K562 (cell line): Measurements from ENCODE around the gene BBOX1. TPM values are rescaled to one million over a fixed set of nuclear protein-coding genes. Genes with fewer than 3 reads are reported as not detected.

Experiments used
- ATAC-seq: fragments of 200-7000 bp; cut with Tn5 transposase; 3 replicates; pipeline ENCODE4 v1.9.1; 2020; ENCODE audit warnings: moderate library complexity
- BruUV-seq: library from RNA; stranded (reverse); fragments of 400-500 nt; replicated peaks from 2 replicates; lab custom pipeline; 2021; lab: Mats Ljungman, UMichigan
- CTCF ChIA-PET: fragments of 300-600 bp; formaldehyde crosslinking; extraction: SDS; loops from one replicate; lab custom pipeline; 2021; ENCODE audit warnings: low intra/inter-chr PET ratio; lab: Yijun Ruan, JAX
- POLR2A ChIA-PET: fragments of 300-600, 350-650 bp; sonication (Branson Sonifier 250); formaldehyde crosslinking; extraction: SDS; loops from one replicate; lab custom pipeline; 2021; ENCODE audit warnings: antibody characterized with exemption, inconsistent platforms; lab: Yijun Ruan, JAX
- DNase-seq, 4 experiments: peaks; one replicate each; pipeline versions ENCODE4 v3.0.0 to v3.0.0-alpha.2; 2011 to 2018; ENCODE audit warnings: low spot score in 3 of 4, mixed read lengths in 3 of 4; ENCODE audit errors: extremely low read depth in 1 of 4
- FAIRE-seq: peaks from 2 replicates; lab custom pipeline; 2011; peaks lifted over from hg19 to GRCh38; lab: Jason Lieb, UNC
- H2AFZ ChIP-seq: 2 replicates; pipeline ENCODE4 v1.6.0; 2011; ENCODE audit warnings: low read depth, low read length, control low read depth, inconsistent platforms
- H3K27ac ChIP-seq: fragments of 200-600 bp; 3 replicates; pipeline ENCODE4 v1.8.0; 2011; ENCODE audit warnings: low read depth, mild to moderate bottlenecking, control low read depth, inconsistent platforms, low read length, moderate library complexity, mixed read lengths; ENCODE audit errors: extremely low read depth
- H3K27me3 ChIP-seq, 2 experiments: fragments of 300-600 bp in 1 of 2; 2 replicates in 1 of 2; 3 replicates in 1 of 2; pipeline versions ENCODE4 v1.6.0 to v1.8.0; 2011; ENCODE audit warnings: inconsistent platforms in 2 of 2, low read length in 2 of 2, mild to moderate bottlenecking in 1 of 2, mixed read lengths in 1 of 2, moderate library complexity in 1 of 2; ENCODE audit not compliant: control insufficient read depth in 2 of 2, insufficient read depth in 2 of 2
- H3K36me3 ChIP-seq: fragments of 300-600 bp; 3 replicates; pipeline ENCODE4 v1.8.0; 2011; ENCODE audit warnings: mild to moderate bottlenecking, low read length, inconsistent platforms; ENCODE audit not compliant: control insufficient read depth, insufficient read depth
- H3K4me1 ChIP-seq, 2 experiments: fragments of 200-600 bp in 1 of 2; replicated peaks in 1 of 2; 2 replicates in 1 of 2; 3 replicates in 1 of 2; pipeline versions ENCODE4 v1.5.1 to v1.8.0; 2011; ENCODE audit warnings: inconsistent platforms in 2 of 2, low read length in 2 of 2, mild to moderate bottlenecking in 1 of 2, mixed read lengths in 1 of 2, moderate library complexity in 1 of 2; ENCODE audit not compliant: control insufficient read depth in 2 of 2, insufficient read depth in 2 of 2
- H3K4me2 ChIP-seq: 2 replicates; pipeline ENCODE4 v1.6.1; 2011; ENCODE audit warnings: low read length, control low read depth, inconsistent platforms, mixed read lengths; ENCODE audit not compliant: insufficient read depth
- H3K4me3 ChIP-seq: fragments of 200-600 bp; sonication (generic), shearing (Covaris generic); 2 replicates; pipeline ENCODE4 v1.5.1; 2016; ENCODE audit warnings: control low read depth, inconsistent platforms
- H3K79me2 ChIP-seq: fragments of 200-600 bp; 3 replicates; pipeline ENCODE4 v1.8.0; 2011; ENCODE audit warnings: low read length, inconsistent platforms; ENCODE audit not compliant: control insufficient read depth, insufficient read depth
- H3K9ac ChIP-seq, 2 experiments: 2 replicates each; pipeline versions ENCODE4 v1.6.0 to v1.6.1; 2011; ENCODE audit warnings: low read depth in 2 of 2, low read length in 2 of 2, control low read depth in 1 of 2, inconsistent platforms in 1 of 2, mild to moderate bottlenecking in 1 of 2, mixed read lengths in 1 of 2; ENCODE audit not compliant: insufficient read depth in 1 of 2
- H3K9me1 ChIP-seq: one replicate; pipeline ENCODE4 v1.6.0; 2011; ENCODE audit warnings: inconsistent platforms, mild to moderate bottlenecking, low read length, moderate library complexity; ENCODE audit not compliant: control insufficient read depth, insufficient read depth
- H3K9me3 ChIP-seq: replicated peaks from 2 replicates; pipeline ENCODE4 v1.5.1; 2011; ENCODE audit warnings: low read depth, low read length, inconsistent platforms; ENCODE audit not compliant: control insufficient read depth, insufficient read depth
- H4K20me1 ChIP-seq: replicated peaks from 2 replicates; pipeline ENCODE4 v1.6.1; 2011; ENCODE audit warnings: low read length, inconsistent platforms, mixed read lengths; ENCODE audit not compliant: control insufficient read depth, insufficient read depth
- CHD4 ChIP-seq: fragments of 200-600 bp; sonication (generic); IDR thresholded peaks from 3 replicates; pipeline ENCODE4 v1.6.1; 2012; ENCODE audit warnings: low read depth, mild to moderate bottlenecking, mixed read lengths, low read length, inconsistent platforms; ENCODE audit not compliant: insufficient read depth, insufficient replicate concordance, poor library complexity, severe bottlenecking
- EGR1 ChIP-seq: fragments of 450-650 bp; conservative IDR thresholded peaks from 2 replicates; pipeline ENCODE4 v1.6.1; 2017; ENCODE audit warnings: mild to moderate bottlenecking
- ESRRB ChIP-seq: fragments of 250-450 bp; sonication (Bioruptor Pico); IDR thresholded peaks from 2 replicates; pipeline ENCODE4 v1.5.0; 2020; ENCODE audit warnings: mild to moderate bottlenecking, moderate library complexity, borderline replicate concordance
- GMEB1 ChIP-seq: fragments of 250-450 bp; sonication (Bioruptor Pico); IDR thresholded peaks from 2 replicates; pipeline ENCODE4 v1.4.0; 2020; ENCODE audit warnings: mild to moderate bottlenecking
- HNRNPLL ChIP-seq: fragments of 200-400 bp; formaldehyde crosslinking; IDR thresholded peaks from 2 replicates; pipeline ENCODE4 v1.6.1; 2017; ENCODE audit warnings: low read length, low read depth, mild to moderate bottlenecking; ENCODE audit not compliant: poor library complexity, severe bottlenecking
- SMC3 ChIP-seq: conservative IDR thresholded peaks from 2 replicates; pipeline ENCODE4 v1.6.1; 2011; ENCODE audit warnings: low read depth, low read length, improper control_type of control experiment; ENCODE audit not compliant: insufficient read depth
- TAF7 ChIP-seq: fragments of 450-650 bp; IDR thresholded peaks from 2 replicates; pipeline ENCODE4 v1.6.1; 2016; ENCODE audit warnings: missing genetic modification characterization, missing compliant biosample characterization
- TSC22D4 ChIP-seq: fragments of 450-650 bp; IDR thresholded peaks from 2 replicates; pipeline ENCODE4 v1.6.1; 2016; ENCODE audit warnings: missing genetic modification characterization, missing biosample characterization, control low read depth
- ZNF133 ChIP-seq: fragments of 250-450 bp; sonication (Bioruptor Pico); IDR thresholded peaks from 2 replicates; pipeline ENCODE4 v1.4.0; 2020; ENCODE audit warnings: mild to moderate bottlenecking
- ZNF274 ChIP-seq: IDR thresholded peaks from 2 replicates; pipeline ENCODE4 v1.6.1; 2011; ENCODE audit warnings: low read depth, mild to moderate bottlenecking, low read length, moderate library complexity, borderline replicate concordance
- ZNF354B ChIP-seq: fragments of 250-450 bp; sonication (Bioruptor Pico); IDR thresholded peaks from 2 replicates; pipeline ENCODE4 v1.4.0; 2020
- WGBS: fragments of 100-300 bp; shearing (Covaris generic); methylation state at CpG from one replicate; pipeline ENCODE4 v1.1.6; 2016; ENCODE audit warnings: low coverage, mixed read lengths; ENCODE audit not compliant: insufficient coverage; ENCODE audit errors: missing lambda C conversion rate; 5-methylcytosine and 5-hydroxymethylcytosine counted together
- in situ Hi-C: fragments of 300-500 bp; cut with MboI; formaldehyde crosslinking; loops from 4 replicates; pipeline ENCODE4 v1.15.0; 2018; ENCODE audit warnings: inconsistent platforms, mixed read lengths
- intact Hi-C: fragments of 100-400 bp; cut with micrococcal nuclease; formaldehyde crosslinking; loops from 2 replicates; pipeline ENCODE4 v1.14.2; 2022
- polyA plus RNA-seq, 8 experiments: library from polyadenylated mRNA; depleted of rRNA in 4 of 8; stranded (reverse) in 5 of 8; unstranded in 3 of 8; fragments of >200 nt; fragmentation: Nextera tagmentation in 2 of 8; fragmentation: Illumina TruSeq in 1 of 8; extraction: Ambion mirVana in 2 of 8; extraction: Trizol in 1 of 8; gene quantifications; 2 replicates each; pipeline versions ENCODE4 v1.2.1 to v1.2.3, GENCODE V29; 2011 to 2014; ENCODE audit warnings: inconsistent platforms in 1 of 8, missing spikeins in 1 of 8
- total RNA-seq, 7 experiments: library from RNA; depleted of rRNA in 6 of 7; stranded (reverse); fragments of >200 nt in 6 of 7; fragmentation: Illumina TruSeq in 2 of 7; extraction: Trizol in 2 of 7; gene quantifications; 2 replicates each; pipeline versions ENCODE4 v1.2.1 to v1.2.3, GENCODE V29; 2011 to 2021; ENCODE audit warnings: low replicate concordance in 1 of 7
- TF ChIP-seq, protein P1 (sequence below): fragments of 250-450 bp; sonication (Bioruptor Pico); IDR thresholded peaks from 2 replicates; pipeline ENCODE4 v1.6.1; 2021; ENCODE audit warnings: mild to moderate bottlenecking

The BBOX1 gene
- total and polyA plus RNA-seq, 9 of the 15 experiments (the other 6 are each of a cell fraction or from before 2014, with no cell fraction given) = not detected

GRCh38 chr11:27087432-27087831 lies 46.8 kb downstream of the BBOX1 start:
- in situ Hi-C loops = no loop called here
- CTCF ChIA-PET = no interaction called here
- ATAC-seq = no peak
- H3K27me3 ChIP-seq = no peaks in the 10 kb centered on the region
- H3K9me1 ChIP-seq = no peaks in the 10 kb centered on the region
- H4K20me1 ChIP-seq = no peaks in the 10 kb centered on the region
- H3K4me1 ChIP-seq = no peaks in the 10 kb centered on the region
- no peak for FAIRE-seq
- H3K4me2 ChIP-seq = no peak overlapping the region
- no peaks in the 10 kb centered on the region for H3K79me2 ChIP-seq
- DNase-seq = no peak
- no peak overlapping the region for H3K27ac ChIP-seq
- no peak overlapping the region for H3K9ac ChIP-seq
- intact Hi-C loops = no loop called here
- H3K36me3 ChIP-seq = no peaks in the 10 kb centered on the region
- no peak overlapping the region for H2AFZ ChIP-seq
- 0% methylated on average over 2 of the region's 2 CpGs for WGBS
- H3K9me3 ChIP-seq = no peaks in the 10 kb centered on the region
- POLR2A ChIA-PET = interaction anchor here (0.6 kb wide), 1 partner anchor 83 kb away, joined by 3 read pairs; no protein-coding TSS in a partner anchor
- TF ChIP-seq HNRNPLL (no peak), CHD4 (no peak), TSC22D4 (tag) (no peak), SMC3 (no peak), ZNF133 (no peak), ZNF274 (no peak), ZNF354B (no peak), EGR1 (no peak), ESRRB (CRISPR knock-in tag) (no peak), TAF7 (tag) (no peak), GMEB1 (CRISPR knock-in tag) (no peak)
- TF ChIP-seq, protein P1, sequence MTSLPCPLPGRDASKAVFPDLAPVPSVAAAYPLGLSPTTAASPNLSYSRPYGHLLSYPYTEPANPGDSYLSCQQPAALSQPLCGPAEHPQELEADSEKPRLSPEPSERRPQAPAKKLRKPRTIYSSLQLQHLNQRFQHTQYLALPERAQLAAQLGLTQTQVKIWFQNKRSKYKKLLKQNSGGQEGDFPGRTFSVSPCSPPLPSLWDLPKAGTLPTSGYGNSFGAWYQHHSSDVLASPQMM (CRISPR knock-in tag) = no peak
- TF ChIP-seq, all 486 proteins: peak for 0
- no TSS peak for BruUV-seq
- no peak overlapping the region for H3K4me3 ChIP-seq
